HAP-1 (cell line): ENCODE measurements around the gene DDX41.
"Not testable (repeated sequence)": the region's sequence is repeated elsewhere in the genome, so short reads cannot be mapped to it uniquely, and the experiment has no call there.

Experiments
- DNase-seq, 2 experiments: peaks; one replicate each; pipeline ENCODE4 v3.0.0-alpha.2; 2016 to 2020; ENCODE audit warnings: low spot score in 2 of 2
- H3K27me3 ChIP-seq: fragments of 250-450 bp; sonication (Bioruptor Pico); 2 replicates; pipeline ENCODE4 v1.5.1; 2020; ENCODE audit warnings: low read depth, mild to moderate bottlenecking, moderate library complexity
- H3K36me3 ChIP-seq: fragments of 250-450 bp; sonication (Bioruptor Pico); replicated peaks from 2 replicates; pipeline ENCODE4 v1.5.1; 2020; ENCODE audit warnings: mild to moderate bottlenecking
- H3K4me1 ChIP-seq: fragments of 250-450 bp; sonication (Bioruptor Pico); 2 replicates; pipeline ENCODE4 v1.5.1; 2020; ENCODE audit warnings: mild to moderate bottlenecking
- H3K4me3 ChIP-seq: fragments of 250-450 bp; sonication (Bioruptor Pico); 2 replicates; pipeline ENCODE4 v1.5.1; 2020; ENCODE audit warnings: mild to moderate bottlenecking, moderate library complexity
- H3K9me3 ChIP-seq: fragments of 250-450 bp; sonication (Bioruptor Pico); 2 replicates; pipeline ENCODE4 v1.5.1; 2020; ENCODE audit warnings: mild to moderate bottlenecking, moderate library complexity
- in situ Hi-C: fragments of 300-500 bp; cut with MboI; formaldehyde crosslinking; loops from 3 replicates; pipeline ENCODE4 v1.14.3; 2020; ENCODE audit warnings: low sequenced_read_pairs, inconsistent platforms, mixed read lengths

The DDX41 gene

DNA sequence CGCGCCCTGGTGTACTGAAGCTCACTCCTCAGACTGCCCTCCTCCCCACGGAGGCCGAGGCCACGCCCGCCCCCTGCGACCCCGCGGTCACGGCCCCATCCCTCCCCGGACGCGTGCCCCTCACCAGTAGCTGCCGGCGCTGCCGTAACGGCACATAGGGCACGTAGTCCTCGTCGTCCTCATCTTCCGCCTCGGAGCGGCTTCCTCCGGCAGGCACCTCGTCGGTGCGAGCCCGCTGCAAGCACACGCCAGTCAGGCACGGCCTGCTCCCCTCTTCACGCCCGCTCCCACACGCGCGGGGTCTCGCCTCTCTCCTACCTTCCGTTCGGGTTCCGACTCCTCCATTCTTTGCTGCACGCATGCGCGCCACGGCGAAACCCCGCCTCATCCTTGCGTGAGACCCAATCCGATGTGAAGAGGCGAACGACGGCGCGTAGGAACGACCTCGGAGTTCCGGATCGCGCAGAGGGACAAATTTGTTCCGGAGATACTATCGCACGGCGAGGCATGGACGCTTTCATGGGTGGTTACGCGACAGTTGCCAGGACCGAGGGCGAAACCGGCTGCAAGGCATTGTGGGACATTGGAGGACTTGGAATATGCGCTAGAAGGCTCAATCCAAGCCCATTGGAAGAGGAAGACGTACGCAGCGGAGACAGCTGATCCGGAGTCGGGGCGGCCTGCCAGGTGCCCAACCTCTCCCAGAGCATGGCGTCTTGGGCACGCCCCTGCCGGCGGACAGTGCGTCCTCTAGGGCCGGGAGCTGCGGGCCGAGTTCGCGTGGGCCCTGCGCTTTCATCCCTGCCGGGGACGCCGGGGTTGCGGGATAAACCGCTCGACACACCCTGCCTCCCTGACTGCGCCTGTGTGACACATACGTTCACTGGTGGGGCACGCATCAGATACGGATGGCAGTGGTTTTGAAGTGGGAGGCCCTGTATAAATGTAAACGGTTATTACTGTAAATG is at the start of gene DDX41:
Gene DDX41 (minus strand): TSS at position 361 of the 968 bp plus-strand sequence. CDS start 16 bp downstream, at position 345.
- DNase-seq: peak; percentile 96 to 97
- peaks cover 59% of the 10 kb centered on the region for H3K36me3 ChIP-seq
- in situ Hi-C loops: no loop called here

DNA sequence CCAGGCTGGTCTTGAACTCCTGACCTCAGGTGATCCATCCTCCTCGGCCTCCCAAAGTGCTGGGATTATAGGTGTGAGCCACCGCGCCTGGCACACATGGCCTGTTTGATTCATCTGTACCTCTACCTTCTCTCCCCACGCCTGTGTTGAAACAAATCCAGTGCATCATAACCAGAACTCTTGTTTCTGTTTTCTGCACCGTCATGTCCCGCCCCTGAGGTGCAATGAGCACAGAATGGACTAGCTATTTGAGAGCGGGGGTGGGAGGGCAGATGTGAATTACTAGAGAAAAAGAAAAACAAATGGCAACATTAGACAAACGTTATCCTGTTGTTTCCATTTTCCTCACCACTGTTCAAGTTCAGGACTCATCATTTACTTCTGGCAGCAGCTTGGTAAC is 48.3 kb upstream of the DDX41 start:
- in situ Hi-C loops: no loop called here
- Histone ChIP-seq H3K9me3 (no peaks in the 10 kb centered on the region; the same call in 1 of the 2 replicates), H3K4me1 (no peaks in the 10 kb centered on the region), H3K27me3 (no peaks in the 10 kb centered on the region), H3K4me3 (no peak overlapping the region), H3K36me3 (no peaks in the 10 kb centered on the region)
- no peak for DNase-seq

More for the DNA sequence above, at the start of gene DDX41:
- Histone ChIP-seq H3K9me3 (no peaks in the 10 kb centered on the region), H3K4me1 (peaks cover 5% of the 10 kb centered on the region), H3K4me3 (peak within 1 kb of the TSS; percentile 100), H3K27me3 (no peaks in the 10 kb centered on the region)

DNA sequence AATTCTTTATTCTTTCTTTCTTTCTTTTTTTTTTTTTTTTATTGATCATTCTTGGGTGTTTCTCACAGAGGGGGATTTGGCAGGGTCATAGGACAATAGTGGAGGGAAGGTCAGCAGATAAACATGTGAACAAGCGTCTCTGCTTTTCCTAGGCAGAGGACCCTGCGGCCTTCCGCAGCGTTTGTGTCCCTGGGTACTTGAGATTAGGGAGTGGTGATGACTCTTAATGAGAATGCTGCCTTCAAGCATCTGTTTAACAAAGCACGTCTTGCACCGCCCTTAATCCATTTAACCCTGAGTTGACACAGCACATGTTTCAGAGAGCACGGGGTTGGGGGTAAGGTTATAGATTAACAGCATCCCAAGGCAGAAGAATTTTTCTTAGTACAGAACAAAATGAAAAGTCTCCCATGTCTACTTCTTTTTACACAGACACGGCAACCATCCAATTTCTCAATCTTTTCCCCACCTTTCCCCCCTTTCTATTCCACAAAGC is 42.7 kb upstream of the DDX41 start:
- in situ Hi-C loops, H3K27me3 ChIP-seq, H3K4me3 ChIP-seq, H3K9me3 ChIP-seq, H3K36me3 ChIP-seq: not testable (repeated sequence)
- peak in 1 of 2 experiments; percentile 27 for DNase-seq
- H3K4me1 ChIP-seq: peaks cover 15% of the 10 kb centered on the region

DNA sequence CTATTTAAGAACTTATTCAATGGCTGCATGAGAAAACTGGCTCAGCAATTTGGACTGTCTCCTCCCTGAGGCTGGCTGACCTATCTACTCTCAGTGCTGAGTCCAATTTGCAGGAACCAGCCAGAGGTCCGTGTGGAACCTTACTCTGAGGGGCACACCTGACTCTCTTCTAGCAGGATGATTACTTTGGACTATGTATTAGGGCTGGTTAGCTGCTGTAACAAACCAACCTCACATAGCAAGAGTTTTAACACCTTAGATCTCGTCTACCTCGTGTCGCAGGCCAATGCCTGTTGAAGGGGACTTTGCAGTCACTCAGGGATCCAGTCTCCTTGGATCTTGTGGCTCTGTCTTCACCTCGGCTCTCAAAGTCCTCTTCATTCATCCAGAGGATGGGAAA is 41.0 kb upstream of the DDX41 start:
- no peak for DNase-seq
- in situ Hi-C loops: no loop called here

DNA sequence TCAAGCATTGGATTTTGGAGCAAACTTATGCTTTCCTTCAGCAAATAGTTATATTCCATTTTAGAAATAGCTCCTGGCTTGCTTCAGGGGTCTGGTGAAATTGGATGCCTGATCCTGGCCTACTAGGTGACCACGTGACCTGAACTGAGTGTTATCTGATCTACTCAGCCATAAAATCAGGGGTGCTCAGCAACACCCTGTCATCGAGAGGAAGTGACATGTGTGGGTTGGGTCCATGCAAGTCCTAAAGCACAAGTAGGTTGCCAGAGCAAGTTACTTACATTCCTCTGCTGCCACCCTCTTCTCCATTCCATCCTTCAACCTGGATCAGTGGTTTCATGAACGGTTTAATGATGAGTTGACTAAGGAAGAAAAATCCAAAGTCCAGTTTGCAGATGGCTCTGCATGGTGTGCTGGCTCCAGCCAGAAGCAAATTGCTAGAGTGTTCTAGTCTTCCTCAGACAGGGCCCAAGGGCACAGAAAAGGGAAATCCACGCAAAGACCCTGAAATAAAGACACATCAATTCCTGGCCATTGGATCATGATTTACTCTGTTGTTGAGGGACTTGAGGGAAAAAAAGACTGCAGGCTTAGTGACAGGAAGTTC is 40.4 kb upstream of the DDX41 start:
- Histone ChIP-seq H3K27me3 (no peaks in the 10 kb centered on the region), H3K9me3 (no peaks in the 10 kb centered on the region; the same call in 1 of the 2 replicates), H3K36me3 (peaks cover 4% of the 10 kb centered on the region), H3K4me3 (no peak overlapping the region), H3K4me1 (peaks cover 20% of the 10 kb centered on the region)
- no peak for DNase-seq
- in situ Hi-C loops: no loop called here

More for the DNA sequence above, 41.0 kb upstream of the DDX41 start:
- Histone ChIP-seq H3K4me1 (peaks cover 18% of the 10 kb centered on the region), H3K9me3 (no peaks in the 10 kb centered on the region; the same call in 1 of the 2 replicates), H3K27me3 (no peaks in the 10 kb centered on the region), H3K36me3 (no peaks in the 10 kb centered on the region), H3K4me3 (no peak overlapping the region)

DNA sequence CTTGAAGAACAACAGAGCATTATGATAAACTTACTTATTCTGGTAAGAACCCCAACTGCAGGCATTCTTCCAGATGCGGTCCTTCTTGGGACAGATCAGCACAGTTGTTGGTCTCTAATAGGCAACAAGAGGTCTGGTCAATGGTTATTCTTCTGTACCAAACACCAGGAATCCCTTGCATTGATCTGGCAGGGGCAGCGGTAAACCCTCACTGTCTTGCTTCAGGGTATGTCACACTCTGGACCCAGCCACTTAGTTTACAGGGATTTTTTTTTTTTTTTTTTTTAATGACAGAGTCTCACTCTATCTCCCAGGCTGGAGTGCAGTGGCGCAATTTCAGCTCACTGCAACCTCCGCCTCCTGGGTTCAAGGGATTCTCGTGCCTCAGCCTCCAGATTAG is 38.9 kb upstream of the DDX41 start:
- Histone ChIP-seq H3K27me3 (no peaks in the 10 kb centered on the region), H3K9me3 (no peaks in the 10 kb centered on the region; the same call in 1 of the 2 replicates), H3K4me3 (no peak overlapping the region), H3K4me1 (peaks cover 20% of the 10 kb centered on the region), H3K36me3 (peaks cover 12% of the 10 kb centered on the region)
- DNase-seq: no peak
- in situ Hi-C loops: no loop called here

DNA sequence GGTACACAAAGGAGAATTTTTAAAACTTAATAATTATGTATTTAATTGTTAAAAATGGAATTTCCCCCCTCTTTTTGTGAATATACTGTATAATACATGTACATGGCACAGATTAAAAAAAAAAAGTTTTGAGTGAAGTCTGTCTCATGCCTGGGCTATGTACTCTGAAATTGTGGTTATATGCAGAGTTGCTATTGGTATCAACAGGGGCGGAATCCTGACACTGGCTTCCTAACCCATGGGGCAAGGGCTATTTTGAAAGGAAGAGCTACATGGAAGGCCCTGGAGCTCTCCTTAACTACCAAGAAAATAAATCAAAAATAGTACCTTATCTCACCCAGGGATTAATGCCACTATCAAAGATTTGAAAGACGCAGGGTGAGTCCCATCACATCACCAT is 38.5 kb upstream of the DDX41 start:
- no peaks in the 10 kb centered on the region for H3K9me3 ChIP-seq
- H3K4me1 ChIP-seq: peaks cover 20% of the 10 kb centered on the region
- H3K36me3 ChIP-seq: peaks cover 15% of the 10 kb centered on the region
- in situ Hi-C loops: no loop called here
- H3K27me3 ChIP-seq: no peaks in the 10 kb centered on the region
- no peak overlapping the region for H3K4me3 ChIP-seq
- no peak for DNase-seq

DNA sequence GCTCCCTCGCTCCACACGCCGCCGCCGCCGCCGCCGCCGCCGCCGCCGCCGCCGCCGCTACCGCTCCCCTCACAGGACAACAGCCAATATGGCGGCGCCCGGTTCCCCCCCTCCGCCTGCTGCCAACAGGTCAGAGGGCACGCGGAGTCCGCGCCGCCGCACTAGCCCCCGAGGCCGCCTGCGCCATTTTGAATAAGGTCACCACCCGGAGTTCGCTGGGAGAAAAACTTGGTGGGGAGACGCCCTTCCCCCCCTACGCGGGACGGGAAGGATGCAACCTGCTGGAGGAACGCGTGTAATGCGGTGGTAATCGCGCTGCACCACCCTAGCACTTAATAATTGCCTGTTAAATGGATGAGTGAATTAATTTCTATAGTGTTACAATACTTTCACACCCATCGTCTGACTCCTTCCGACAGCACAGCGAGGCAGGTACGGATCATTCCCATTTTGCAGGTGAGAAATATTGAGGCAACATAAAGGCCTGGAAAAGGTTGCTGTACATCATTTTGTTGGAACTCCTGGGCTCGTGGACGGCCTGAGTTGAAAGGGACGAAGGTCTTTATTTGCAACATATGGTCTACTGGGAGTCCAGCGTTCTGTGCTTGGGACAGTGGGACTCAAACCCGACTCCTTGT is 37.8 kb upstream of the DDX41 start, which contains the start of gene FAM193B:
Gene FAM193B (minus strand): TSS at position 90 of the 638 bp plus-strand sequence. CDS start 105 bp downstream, outside the sequence.
- Histone ChIP-seq H3K27me3 (no peaks in the 10 kb centered on the region), H3K36me3 (peaks cover 15% of the 10 kb centered on the region), H3K9me3 (no peaks in the 10 kb centered on the region), H3K4me1 (peaks cover 20% of the 10 kb centered on the region), H3K4me3 (peak within 1 kb of the TSS; percentile 84)
- peak; percentile 86 to 97 for DNase-seq
- in situ Hi-C loops: no loop called here

DNA sequence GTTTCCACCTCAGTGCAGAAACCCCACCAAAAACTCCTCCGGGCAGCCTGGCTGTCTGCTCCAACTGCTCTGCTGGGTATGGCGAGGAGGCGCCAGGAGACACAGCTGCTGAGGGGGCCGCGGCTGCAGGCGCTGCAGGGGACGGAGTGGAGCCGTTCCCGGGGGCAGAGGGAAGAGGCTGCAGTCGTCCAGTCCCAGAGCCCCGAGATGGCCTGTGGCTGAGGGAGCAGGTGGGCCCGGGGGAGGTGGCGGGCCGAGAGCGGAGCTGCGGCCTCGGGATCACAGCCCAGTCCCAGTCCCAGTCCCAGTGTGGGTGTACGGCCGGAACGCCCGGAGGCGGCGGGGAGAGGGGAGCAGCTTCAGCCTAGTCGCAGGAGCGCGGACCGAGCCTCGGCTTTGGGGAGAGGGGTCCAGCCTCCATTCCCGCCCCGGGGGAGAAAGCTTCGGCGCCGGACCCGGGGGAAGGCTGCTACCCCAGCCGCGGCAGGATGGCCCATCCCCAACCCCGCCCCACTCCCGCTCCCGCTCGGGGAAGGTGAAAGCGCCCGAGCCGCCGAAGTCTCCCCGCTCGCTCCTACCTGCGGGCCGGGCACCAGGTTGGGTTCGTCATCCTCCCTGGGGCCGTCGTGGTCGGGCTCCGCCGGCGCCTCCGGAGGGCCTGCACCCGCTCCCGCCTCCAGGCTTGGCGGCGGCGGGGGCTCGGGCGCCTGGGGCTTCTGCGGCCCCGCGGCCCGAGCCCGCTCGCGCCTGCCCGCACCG is 37.1 kb upstream of the DDX41 start:
- in situ Hi-C loops: no loop called here
- H3K4me3 ChIP-seq: peak overlapping the region; percentile 84
- peaks cover 16% of the 10 kb centered on the region for H3K4me1 ChIP-seq
- H3K36me3 ChIP-seq: peaks cover 15% of the 10 kb centered on the region
- no peaks in the 10 kb centered on the region for H3K27me3 ChIP-seq
- peak in 1 of 2 experiments; percentile 45 for DNase-seq
- H3K9me3 ChIP-seq: no peaks in the 10 kb centered on the region

DNA sequence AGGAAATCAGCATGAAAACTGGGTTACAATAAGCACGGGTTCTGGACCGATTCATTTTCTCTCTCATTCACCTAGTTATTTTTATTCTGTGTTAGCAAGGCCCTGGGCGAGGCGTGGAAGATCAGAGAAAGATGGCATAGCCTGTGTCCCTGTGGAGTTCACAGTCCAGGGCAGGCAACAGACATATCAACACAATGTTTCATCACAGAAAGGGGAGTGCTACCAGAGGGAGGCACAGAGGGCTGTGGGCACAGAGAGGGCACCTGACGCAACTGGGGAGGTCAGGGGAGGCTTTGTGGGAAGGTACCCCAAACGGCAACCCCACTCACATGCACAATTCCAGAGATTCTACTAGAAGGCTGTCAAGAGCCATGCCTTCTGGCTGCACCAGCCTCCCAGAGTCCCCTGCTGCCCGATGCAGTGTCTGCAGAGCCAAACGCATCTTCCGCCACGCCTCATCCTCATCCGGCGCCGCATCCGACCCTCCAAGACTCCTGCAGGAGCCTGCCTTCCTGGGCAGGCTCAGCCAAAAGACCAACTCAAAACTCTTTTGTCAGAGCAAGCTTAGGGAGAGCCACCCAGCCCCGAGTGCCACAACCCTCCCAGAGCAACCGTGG is 36.2 kb upstream of the DDX41 start:
- peak in 1 of 2 experiments; percentile 58 for DNase-seq
- H3K36me3 ChIP-seq: peaks cover 15% of the 10 kb centered on the region
- no peaks in the 10 kb centered on the region for H3K27me3 ChIP-seq
- in situ Hi-C loops: no loop called here
- no peaks in the 10 kb centered on the region for H3K9me3 ChIP-seq
- H3K4me1 ChIP-seq: peaks cover 16% of the 10 kb centered on the region
- peak overlapping the region; percentile 84 for H3K4me3 ChIP-seq

DNA sequence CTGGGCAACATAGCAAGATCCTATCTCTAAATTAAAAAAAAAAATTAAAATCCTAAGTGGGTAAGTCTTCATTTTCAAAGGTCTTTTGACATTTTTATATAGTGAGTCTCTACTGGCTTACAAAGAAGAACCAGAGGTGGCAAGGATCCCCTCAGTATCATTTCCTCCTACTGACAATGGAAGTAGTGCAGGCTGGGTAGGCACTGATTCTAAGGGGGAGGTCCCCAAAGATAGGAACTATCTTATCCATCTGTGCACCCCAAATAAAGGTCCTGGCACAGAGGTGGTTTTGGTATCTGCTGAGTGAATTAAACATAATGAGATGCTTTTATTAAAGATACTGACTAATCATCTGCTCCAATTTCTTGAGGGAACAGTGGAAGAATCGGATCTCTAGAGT is 33.4 kb upstream of the DDX41 start:
- no peak for DNase-seq
- in situ Hi-C loops: no loop called here
- H3K4me3 ChIP-seq: no peak overlapping the region
- H3K4me1 ChIP-seq: peaks cover 18% of the 10 kb centered on the region
- H3K9me3 ChIP-seq: no peaks in the 10 kb centered on the region
- H3K27me3 ChIP-seq: no peaks in the 10 kb centered on the region
- peaks cover 15% of the 10 kb centered on the region for H3K36me3 ChIP-seq

DNA sequence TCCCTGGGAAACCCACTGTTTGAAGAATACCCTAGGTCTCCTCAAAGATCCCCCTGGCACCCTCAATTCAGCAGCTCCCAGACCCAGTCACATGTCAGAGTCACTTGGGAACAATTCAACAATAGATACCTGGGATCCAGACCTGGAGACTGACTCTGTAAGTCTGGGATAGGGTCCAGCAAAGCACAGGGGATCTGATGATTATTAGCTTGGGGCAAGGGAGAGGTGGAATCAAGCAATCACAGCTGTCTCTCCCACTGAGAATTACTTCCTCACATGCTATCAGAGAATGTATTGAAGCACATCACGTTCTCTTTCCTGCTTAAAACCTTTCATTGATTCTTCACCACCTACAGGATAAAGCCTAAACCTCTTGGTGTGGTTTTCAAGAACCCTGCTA is 31.7 kb upstream of the DDX41 start:
- no peaks in the 10 kb centered on the region for H3K9me3 ChIP-seq
- no peak for DNase-seq
- peaks cover 18% of the 10 kb centered on the region for H3K36me3 ChIP-seq
- in situ Hi-C loops: no loop called here
- peaks cover 15% of the 10 kb centered on the region for H3K4me1 ChIP-seq
- H3K27me3 ChIP-seq: no peaks in the 10 kb centered on the region
- no peak overlapping the region for H3K4me3 ChIP-seq
